IMR-90 (cell line): ENCODE data around the gene STAG1.

Experiments
- CEBPB ChIP-seq: IDR thresholded peaks from 2 replicates; pipeline ENCODE4 v1.6.1; 2012; ENCODE audit warnings: low read depth, low read length, improper control_type of control experiment
- CHD1 ChIP-seq: IDR thresholded peaks from 2 replicates; pipeline ENCODE4 v1.6.1; 2012; ENCODE audit warnings: low read depth, low read length, improper control_type of control experiment
- CTCF ChIP-seq: conservative IDR thresholded peaks from 2 replicates; pipeline ENCODE4 v1.5.1; 2012; ENCODE audit warnings: mild to moderate bottlenecking, low read depth, low read length, improper control_type of control experiment
- ELK1 ChIP-seq: fragments of 150-350 bp; IDR thresholded peaks from 2 replicates; pipeline ENCODE4 v1.6.1; 2016; ENCODE audit warnings: low read depth, mild to moderate bottlenecking, low read length, moderate library complexity, borderline replicate concordance
- MAFK ChIP-seq: IDR thresholded peaks from 2 replicates; pipeline ENCODE4 v1.6.1; 2012; ENCODE audit warnings: low read depth, low read length, improper control_type of control experiment
- MAZ ChIP-seq: IDR thresholded peaks from 2 replicates; pipeline ENCODE4 v1.6.1; 2012; ENCODE audit warnings: low read depth, mild to moderate bottlenecking, low read length, improper control_type of control experiment, moderate library complexity, borderline replicate concordance
- MXI1 ChIP-seq: IDR thresholded peaks from 2 replicates; pipeline ENCODE4 v1.6.1; 2012; ENCODE audit warnings: low read depth, mild to moderate bottlenecking, low read length, moderate library complexity, borderline replicate concordance
- POLR2A ChIP-seq: IDR thresholded peaks from 2 replicates; pipeline ENCODE4 v1.6.1; 2012; ENCODE audit warnings: mild to moderate bottlenecking, low read depth, low read length
- RAD21 ChIP-seq: IDR thresholded peaks from 2 replicates; pipeline ENCODE4 v1.6.1; 2012; ENCODE audit warnings: low read length, improper control_type of control experiment
- RCOR1 ChIP-seq: IDR thresholded peaks from 2 replicates; pipeline ENCODE4 v1.6.1; 2012; ENCODE audit warnings: mild to moderate bottlenecking, low read length, improper control_type of control experiment; ENCODE audit not compliant: insufficient replicate concordance
- RFX5 ChIP-seq: IDR thresholded peaks from 2 replicates; pipeline ENCODE4 v1.8.0; 2012; ENCODE audit warnings: low read depth, mild to moderate bottlenecking, low read length, moderate library complexity
- SMC3 ChIP-seq: fragments of 150-350 bp; IDR thresholded peaks from 2 replicates; pipeline ENCODE4 v1.6.1; 2016; ENCODE audit warnings: low read depth, mild to moderate bottlenecking, antibody characterized with exemption, low read length, moderate library complexity
- USF2 ChIP-seq: fragments of 150-350 bp; IDR thresholded peaks from 2 replicates; pipeline ENCODE4 v1.6.1; 2017; ENCODE audit warnings: mild to moderate bottlenecking, antibody characterized with exemption, low read length, low read depth

GRCh38 chr3:136752172-136752421 is at the start of gene STAG1:
- TF ChIP-seq CTCF, result peak; percentile 100
- TF ChIP-seq POLR2A, result peak; percentile 38; the same call in 1 of the 2 replicates
- no peak for TF ChIP-seq RFX5
- TF ChIP-seq RAD21, result peak; percentile 95
- TF ChIP-seq RCOR1, result no peak
- no peak for TF ChIP-seq CHD1
- TF ChIP-seq MAFK, result no peak
- TF ChIP-seq MXI1, result no peak
- peak; percentile 97 for TF ChIP-seq SMC3
- no peak for TF ChIP-seq CEBPB
- no peak for TF ChIP-seq USF2
- TF ChIP-seq MAZ, result no peak
- TF ChIP-seq ELK1, result no peak
